Fibroblast of pulmonary artery (primary cell): ENCODE measurements around the gene CDH12.

ENCODE experiments used
- DNase-seq: peaks from one replicate; pipeline ENCODE4 v3.0.0-alpha.2; 2010; ENCODE audit warnings: low read depth
- H3K4me3 ChIP-seq: replicated peaks from 2 replicates; pipeline ENCODE4 v1.5.1; 2011; ENCODE audit warnings: low read depth, mild to moderate bottlenecking, control low read depth, low read length, moderate library complexity
- CTCF ChIP-seq: IDR thresholded peaks from 2 replicates; pipeline ENCODE4 v1.5.1; 2011; ENCODE audit warnings: mild to moderate bottlenecking, control low read depth, low read length, inconsistent platforms; ENCODE audit errors: missing control alignments

The CDH12 gene

GRCh38 chr5:21818370-21818720 is 1034.8 kb downstream of the CDH12 start:
- DNase-seq, result no peak

GRCh38 chr5:21817668-21818369 is 1035.3 kb downstream of the CDH12 start:
- TF ChIP-seq CTCF, result peak; percentile 33
- peak; percentile 28 for DNase-seq
- peak overlapping the region; percentile 24 for H3K4me3 ChIP-seq

More at GRCh38 chr5:21818370-21818720, 1034.8 kb downstream of the CDH12 start:
- no peak for TF ChIP-seq CTCF
- H3K4me3 ChIP-seq, result peak overlapping the region; percentile 24

GRCh38 chr5:21810737-21811316 is 1042.3 kb downstream of the CDH12 start:
- no peak overlapping the region for H3K4me3 ChIP-seq
- DNase-seq, result peak; percentile 56
- TF ChIP-seq CTCF, result peak; percentile 46

- H3K4me3 ChIP-seq, result no peak overlapping the region
- no peak for DNase-seq
- TF ChIP-seq CTCF, result no peak
These were observed 1043.5 kb downstream of the CDH12 start for GRCh38 chr5:21809611-21810010.

GRCh38 chr5:21807953-21808352 is 1045.2 kb downstream of the CDH12 start:
- DNase-seq, result peak; percentile 28
- H3K4me3 ChIP-seq, result no peak overlapping the region
- no peak for TF ChIP-seq CTCF

- TF ChIP-seq CTCF, result no peak
- H3K4me3 ChIP-seq, result no peak overlapping the region
- DNase-seq, result peak; percentile 51
These were observed 1046.2 kb downstream of the CDH12 start for GRCh38 chr5:21806943-21807342.

GRCh38 chr5:21806271-21806670 is 1046.9 kb downstream of the CDH12 start:
- no peak overlapping the region for H3K4me3 ChIP-seq
- no peak for TF ChIP-seq CTCF
- no peak for DNase-seq
